Muscle of arm (tissue), 14 donors: ENCODE data around the gene OR52N4. TPM values are rescaled to one million over a fixed set of nuclear protein-coding genes. Genes with fewer than 3 reads are reported as not detected.
"Not testable (repeated sequence)": the region's sequence is repeated elsewhere in the genome, so short reads cannot be mapped to it uniquely, and the experiment has no call there.

Source experiments
- DNase-seq: peaks from one replicate; pipeline ENCODE4 v3.0.0-alpha.2; 2013
- long read RNA-seq, 11 donors: transcript quantifications; one replicate each; lab custom pipeline, GENCODE V29; 2026
- polyA plus RNA-seq, 12 donors: library from polyadenylated mRNA; unstranded; fragments of 120-200 nt; gene quantifications; one replicate each; pipeline ENCODE4 v1.2.1, GENCODE V29; 2013; ENCODE audit not compliant: insufficient read length in 12 of 12

The OR52N4 gene
- polyA plus RNA-seq = not detected
- long read RNA-seq, donor 1 = 0 reads
- long read RNA-seq, donor 2 = 0 reads
- long read RNA-seq, donor 3 = 0 reads
- long read RNA-seq, donor 4 = 0 reads
- long read RNA-seq, donor 5 = 0 reads
- long read RNA-seq, donor 6 = 0 reads
- long read RNA-seq, donor 7 = 0 reads
- long read RNA-seq, donor 8 = 0 reads
- long read RNA-seq, donor 9 = 0 reads
- long read RNA-seq, donor 10 = 0 reads
- long read RNA-seq, donor 11, partial matches to known transcripts = 0 of 1 reads
- long read RNA-seq, donor 11, other reads (novel, unspliced or antisense) = 0 of 1 reads

DNA sequence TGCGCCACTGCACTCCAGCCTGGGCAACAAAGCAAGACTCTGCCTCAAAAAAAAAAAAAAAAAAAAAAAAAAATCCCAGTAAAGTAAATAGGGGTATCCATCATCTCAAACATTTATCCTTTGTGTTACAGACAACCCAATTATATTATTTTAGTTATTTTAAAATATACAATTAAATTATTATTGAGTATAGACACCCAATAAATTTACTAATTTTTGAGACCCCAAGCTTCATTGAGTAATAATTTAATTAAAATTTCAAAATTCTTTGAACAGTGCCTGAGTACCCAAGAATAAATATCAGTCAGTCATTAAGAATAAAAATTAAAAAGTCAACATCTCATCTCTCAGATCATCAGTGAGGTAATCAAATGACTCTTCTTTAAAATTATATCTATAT, at the start of gene OR52N4:
Gene OR52N4, plus strand, starts transcription at position 301 of the 400 bp plus-strand sequence. CDS start 498 bp downstream, outside the sequence.
- no peak for DNase-seq

DNA sequence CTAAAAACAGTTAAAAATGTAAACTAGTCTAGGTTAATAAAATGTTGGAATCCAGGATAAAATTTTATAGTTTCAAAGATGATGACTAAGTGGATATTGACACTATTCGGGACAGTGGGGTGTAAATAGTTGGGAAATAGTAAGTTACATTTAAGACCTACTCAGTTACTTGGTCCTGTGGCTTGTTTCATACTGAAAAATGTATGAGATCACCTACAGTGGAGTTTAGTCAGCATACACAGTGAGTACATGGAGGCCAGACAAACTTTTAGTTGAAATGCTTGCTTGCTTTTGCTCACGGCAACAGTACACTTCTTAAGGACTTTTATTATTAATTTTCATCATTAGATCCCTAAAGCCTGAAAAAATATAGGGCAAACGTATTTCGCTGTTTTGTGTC, 48.4 kb upstream of the OR52N4 start:
- no peak for DNase-seq

DNA sequence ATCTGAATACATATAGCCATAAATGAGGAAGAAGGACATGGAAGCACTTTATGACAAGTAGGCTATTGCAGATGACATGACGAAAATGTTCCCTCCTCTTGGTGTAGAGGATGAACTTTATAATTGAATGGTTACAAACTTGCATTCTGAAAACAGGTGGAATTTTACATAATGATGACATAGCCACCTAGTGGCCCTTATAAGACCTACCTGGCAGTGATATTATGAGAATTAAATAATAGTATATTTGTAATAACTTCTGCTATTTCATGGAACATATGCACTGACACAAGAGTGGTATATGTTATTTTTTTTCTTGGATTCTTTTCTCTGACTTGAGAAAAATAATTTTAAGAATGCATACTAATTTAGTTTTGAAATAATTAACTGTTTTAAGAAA, 41.5 kb upstream of the OR52N4 start:
- DNase-seq = no peak

DNA sequence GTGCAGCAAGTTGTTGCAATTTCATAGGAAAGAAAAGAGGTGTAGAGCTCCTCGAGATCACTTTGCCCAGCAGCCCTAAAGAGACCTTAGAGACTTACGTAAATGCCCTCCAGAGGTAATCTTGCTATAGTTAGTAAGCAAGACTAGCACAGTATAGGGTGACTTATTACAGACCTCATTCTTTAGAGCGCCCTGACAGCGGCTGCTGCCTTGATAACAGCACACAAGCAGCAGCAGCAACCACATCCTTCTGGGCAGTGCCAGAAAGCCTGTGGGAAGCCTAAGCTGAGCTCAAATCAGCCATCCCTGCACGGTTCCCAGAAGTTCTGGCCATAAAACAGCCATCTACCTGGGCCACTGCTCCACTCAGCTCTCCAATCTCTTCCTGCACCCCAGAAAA, 40.3 kb upstream of the OR52N4 start:
- DNase-seq = no peak

DNA sequence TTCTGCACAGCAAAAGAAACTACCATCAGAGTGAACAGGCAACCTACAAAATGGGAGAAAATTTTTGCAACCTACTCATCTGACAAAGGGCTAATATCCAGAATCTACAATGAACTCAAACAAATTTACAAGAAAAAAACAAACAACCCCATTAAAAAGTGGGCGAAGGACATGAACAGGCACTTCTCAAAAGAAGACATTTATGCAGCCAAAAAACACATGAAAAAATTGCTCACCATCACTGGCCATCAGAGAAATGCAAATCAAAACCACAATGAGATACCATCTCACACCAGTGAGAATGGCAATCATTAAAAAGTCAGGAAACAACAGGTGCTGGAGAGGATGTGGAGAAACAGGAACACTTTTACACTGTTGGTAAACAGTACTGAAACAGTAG, 37.5 kb upstream of the OR52N4 start:
- DNase-seq = not testable (repeated sequence)

DNA sequence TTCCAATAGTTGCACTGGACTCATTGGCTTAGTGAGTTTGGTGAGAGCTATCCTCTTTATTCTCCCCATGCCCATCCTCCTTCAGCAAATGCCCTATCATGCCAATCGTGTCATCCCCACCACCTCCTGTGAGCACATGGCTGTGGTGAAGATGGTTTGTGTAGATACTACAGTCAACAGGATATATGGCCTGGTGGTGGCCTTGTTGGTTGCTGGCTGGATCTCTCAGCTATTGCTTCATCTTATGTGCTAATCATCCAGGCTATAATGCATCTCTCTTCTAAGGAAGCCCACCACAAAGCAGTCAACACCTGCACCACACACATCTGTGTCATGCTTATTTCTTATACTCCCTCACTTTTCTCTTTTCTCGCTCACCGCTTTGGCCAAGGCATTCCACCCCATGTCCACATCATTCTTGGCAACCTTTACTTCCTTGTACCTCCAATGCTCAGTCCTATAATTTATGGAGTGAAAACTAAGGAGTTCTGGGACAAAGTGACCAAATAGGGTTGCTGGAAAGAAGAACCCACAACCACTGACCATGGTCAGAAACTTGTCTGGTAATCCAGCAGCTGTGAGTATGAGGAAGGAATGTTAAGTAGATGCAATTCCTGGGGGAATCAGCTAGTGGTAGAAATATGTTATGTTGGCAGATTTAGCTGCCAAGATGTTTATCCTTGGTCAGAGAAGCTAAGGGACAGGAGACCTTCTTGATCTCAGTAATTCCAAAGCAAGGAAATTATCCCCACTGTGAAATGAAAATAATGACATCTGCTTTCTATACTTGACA, 34.1 kb upstream of the OR52N4 start:
- no peak for DNase-seq

DNA sequence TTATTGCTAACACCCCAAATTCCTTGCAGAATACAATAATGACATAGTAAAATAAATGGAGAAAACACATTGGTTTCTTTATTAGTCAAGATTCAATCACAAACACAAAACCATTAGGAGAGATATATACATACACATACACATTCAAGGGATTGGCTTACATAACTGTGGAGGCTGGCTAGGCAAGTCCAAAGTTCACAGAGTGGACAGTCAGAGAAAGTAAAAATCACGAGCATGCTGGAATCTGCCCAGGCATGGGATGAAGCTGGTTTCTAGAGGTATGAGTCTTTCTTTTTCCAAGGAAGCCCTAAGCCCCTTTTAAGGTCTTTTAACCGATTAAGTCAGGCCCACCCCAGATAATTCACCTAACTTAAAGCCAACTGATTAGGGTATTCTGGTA, 31.4 kb upstream of the OR52N4 start:
- no peak for DNase-seq

DNA sequence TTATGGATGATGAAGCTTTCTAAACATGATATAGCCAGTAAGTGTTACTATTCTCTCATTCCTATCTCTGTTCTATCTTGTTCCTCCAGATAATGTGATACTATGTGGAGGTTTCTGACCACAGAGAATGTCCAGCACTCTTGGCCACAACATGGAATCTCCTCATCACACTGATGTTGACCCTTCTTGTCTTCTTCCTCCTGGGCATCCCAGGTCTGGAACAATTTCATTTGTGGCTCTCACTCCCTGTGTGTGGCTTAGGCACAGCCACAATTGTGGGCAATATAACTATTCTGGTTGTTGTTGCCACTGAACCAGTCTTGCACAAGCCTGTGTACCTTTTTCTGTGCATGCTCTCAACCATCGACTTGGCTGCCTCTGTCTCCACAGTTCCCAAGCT, 27.7 kb upstream of the OR52N4 start:
- DNase-seq = no peak

DNA sequence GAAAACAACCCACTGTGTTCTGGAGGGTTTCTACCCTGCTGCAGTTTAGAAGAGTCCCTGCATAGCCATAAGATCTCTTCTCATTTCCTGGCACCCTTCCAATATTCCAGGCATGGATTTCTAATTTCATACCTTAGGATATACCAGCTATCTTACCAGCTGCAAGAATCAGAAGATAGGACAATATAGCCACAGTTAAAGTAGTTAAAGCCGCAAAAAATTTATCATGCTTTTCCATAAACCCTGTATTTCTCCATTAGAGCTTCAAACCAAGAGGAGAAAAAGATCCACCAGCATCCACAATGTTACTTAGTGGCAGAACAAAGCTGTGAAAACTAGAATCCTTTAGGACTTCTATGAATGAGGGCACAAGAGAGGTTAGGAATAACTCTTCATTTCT, 26.4 kb upstream of the OR52N4 start:
- no peak for DNase-seq

DNA sequence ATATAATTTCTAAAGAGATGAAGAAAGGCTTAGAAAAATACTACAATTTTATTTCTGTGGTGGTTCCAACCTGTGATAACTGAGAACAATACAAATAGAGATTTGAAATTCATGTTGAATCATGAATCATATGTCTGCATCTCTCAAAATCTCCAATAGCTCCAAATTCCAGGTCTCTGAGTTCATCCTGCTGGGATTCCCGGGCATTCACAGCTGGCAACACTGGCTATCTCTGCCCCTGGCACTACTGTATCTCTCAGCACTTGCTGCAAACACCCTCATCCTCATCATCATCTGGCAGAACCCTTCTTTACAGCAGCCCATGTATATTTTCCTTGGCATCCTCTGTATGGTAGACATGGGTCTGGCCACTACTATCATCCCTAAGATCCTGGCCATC, 17.6 kb upstream of the OR52N4 start, which contains the start of gene OR56B1:
Gene OR56B1, plus strand, starts transcription at position 53 of the 400 bp plus-strand sequence. Its CDS starts 69 bp downstream, at position 122.
- no peak for DNase-seq

DNA sequence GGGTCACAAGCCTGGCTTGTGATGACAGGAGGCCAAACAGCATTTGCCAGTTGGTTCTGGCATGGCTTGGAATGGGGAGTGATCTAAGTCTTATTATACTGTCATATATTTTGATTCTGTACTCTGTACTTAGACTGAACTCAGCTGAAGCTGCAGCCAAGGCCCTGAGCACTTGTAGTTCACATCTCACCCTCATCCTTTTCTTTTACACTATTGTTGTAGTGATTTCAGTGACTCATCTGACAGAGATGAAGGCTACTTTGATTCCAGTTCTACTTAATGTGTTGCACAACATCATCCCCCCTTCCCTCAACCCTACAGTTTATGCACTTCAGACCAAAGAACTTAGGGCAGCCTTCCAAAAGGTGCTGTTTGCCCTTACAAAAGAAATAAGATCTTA, 17.0 kb upstream of the OR52N4 start:
- DNase-seq = no peak

DNA sequence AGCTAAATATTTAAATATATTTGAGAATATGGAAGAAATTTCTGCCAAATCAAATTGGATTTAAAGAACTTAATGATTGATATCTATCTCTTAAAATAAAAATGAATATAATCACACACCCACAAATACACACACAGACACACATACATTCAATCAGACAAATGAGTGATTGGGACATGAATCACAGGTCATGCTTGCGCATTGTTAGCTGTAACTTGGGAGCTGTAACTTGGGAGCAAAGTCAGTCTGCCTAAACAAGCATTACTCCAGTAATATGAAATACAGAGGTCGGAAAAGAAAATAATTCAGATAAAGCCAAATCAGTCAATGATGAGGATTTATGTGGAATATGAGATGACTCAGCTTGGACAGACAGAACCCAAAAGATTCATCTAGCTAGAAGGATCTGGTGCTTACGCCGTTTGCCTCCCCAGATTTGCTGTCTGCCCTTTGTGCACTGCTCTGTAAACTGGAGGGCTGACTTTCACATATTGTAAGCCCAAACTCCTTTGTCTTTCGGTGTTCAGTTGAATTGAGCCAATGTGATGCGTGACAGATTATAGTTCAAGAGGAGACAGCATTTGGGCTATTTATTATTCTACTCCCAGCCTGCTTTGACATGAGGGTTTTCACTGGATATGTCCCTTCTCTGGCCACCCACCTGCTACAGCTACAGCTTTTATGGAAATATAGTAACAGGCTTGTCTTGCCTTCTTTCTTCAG, 16.2 kb upstream of the OR52N4 start:
- DNase-seq = no peak

DNA sequence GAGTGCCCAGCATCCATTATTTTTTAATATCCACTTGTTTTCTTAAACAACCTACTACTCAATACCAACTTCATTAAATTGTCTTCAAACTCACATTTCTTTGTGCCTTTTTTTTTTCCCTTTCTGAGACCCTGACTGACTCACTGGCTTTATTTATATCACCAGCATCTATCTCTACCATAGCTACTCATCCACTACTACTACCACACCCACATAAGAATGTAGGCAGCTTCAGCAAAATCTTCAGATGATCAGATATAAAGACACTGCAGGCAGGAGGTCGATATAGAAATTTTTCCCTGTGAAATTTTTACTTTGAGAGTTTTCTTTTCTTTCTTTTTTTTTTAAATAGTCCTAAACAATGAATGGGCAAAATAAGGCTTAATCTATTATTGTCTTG, 15.6 kb upstream of the OR52N4 start:
- no peak for DNase-seq

DNA sequence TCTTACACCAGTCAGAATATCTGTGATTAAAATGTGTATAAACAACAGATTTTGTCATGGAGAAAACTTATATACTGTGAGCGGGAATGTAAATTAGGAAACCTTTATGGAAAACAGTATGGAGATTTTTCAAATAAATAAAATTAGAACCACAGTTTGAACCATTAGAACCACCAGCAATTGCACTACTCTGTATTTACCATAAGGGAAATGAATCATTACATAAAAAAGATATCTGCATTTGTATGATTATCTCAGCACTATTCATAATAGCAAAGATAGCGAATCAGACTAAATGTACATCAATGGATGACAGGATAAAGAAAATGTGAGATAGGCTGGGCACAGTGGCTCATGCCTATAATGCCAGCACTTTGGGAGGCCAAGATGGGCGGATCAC, 7.4 kb upstream of the OR52N4 start:
- no peak for DNase-seq

DNA sequence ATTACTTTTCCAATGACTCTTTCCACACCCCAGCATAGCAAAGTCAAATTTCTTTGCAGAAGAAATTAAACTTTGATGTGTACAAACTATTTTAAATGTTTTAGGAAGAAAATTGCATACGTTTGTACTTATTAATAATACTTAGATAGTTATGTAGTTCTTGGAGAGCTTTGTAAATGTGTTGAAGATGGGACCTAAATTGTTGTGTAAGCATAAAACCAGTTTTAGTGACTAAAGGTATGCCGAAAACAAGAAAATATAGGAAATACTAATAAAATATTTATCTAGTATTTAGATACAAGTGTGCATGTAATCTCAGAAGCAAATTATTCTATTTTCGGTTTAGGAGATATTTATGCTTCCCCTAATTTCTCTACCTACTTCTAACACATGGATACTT, 4.2 kb upstream of the OR52N4 start:
- no peak for DNase-seq

DNA sequence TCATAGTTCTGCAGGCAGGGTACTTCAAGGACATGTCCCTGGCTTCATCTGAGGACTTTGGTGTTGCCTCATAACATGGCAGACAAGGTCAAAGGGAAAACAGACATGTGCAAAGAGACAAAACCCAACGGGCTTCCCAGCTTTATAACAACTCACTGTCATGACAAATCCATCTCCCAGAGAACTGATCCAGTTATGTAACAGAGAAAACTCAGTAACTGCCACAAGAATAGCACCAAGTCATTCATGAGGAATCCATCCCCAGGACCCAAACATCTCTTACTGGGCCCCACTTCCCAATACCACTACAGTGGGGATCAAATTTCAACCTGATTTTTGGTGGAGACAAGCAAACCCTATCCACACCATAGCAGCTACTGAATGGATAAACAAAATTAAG, 13.0 kb downstream of the OR52N4 start:
- DNase-seq = no peak

DNA sequence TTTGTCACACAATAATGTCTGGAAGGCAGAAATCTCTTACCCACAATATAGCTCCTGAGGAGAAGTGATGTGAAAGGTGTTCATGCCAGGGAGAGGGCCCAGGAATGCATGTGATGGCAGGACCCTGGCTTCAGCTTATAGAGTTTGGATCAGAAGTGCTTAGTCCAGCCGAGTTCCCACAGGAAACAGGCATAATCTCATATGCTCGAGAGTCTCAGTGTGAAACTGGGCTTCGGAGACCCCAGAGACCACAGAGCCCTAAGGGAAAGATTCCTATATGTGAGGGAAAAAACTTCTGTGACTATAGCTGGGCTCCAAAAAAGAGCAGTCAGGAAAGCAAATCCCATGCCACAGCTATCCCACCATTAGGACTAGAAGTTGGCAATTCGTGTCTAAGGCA, 29.2 kb downstream of the OR52N4 start, which contains the start of gene OR52N5:
Gene OR52N5, minus strand, starts transcription at position 101 of the 400 bp plus-strand sequence. CDS start 4,721 bp downstream, outside the sequence.
- no peak for DNase-seq

DNA sequence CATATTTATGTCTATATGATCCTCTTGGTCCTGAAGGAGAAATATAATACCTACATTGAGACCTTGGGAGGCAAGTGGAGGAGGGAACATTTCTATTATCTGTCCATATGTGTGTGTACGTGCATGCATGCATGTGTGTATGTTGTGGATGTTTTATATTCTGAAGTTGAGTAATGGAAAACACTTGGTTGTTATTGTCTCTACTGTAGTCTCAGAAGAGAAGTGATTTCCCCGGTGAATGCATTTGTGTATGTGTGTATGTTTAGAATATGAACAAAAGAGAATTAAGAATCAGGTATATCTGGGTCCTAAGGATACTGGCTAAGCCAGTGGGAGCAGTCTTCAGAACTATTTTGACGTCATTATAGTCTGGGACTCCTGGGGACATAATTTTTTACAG, 37.1 kb downstream of the OR52N4 start, which contains the start of gene OR52N1:
Gene OR52N1, minus strand, starts transcription at position 101 of the 400 bp plus-strand sequence. CDS start 2,449 bp downstream, outside the sequence.
- DNase-seq = no peak

DNA sequence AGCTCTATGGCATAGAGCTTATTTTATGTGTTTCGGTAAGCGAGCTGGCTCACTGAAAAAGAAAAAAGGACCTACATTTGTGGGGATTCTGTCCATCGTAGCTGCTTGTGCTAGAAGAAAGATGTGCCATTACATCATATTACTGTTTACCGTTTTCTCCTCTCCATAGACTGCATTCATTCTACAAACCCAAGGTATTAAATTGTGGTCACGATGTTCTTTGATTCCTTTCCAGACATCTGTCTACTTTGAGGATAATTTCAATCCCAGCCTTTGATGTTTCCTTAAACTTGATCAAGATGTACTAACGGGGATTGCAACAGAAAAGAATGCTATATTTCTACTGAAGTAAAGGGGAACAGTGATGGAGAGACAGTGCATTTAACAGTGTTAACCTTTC, 42.5 kb downstream of the OR52N4 start:
- DNase-seq = no peak

DNA sequence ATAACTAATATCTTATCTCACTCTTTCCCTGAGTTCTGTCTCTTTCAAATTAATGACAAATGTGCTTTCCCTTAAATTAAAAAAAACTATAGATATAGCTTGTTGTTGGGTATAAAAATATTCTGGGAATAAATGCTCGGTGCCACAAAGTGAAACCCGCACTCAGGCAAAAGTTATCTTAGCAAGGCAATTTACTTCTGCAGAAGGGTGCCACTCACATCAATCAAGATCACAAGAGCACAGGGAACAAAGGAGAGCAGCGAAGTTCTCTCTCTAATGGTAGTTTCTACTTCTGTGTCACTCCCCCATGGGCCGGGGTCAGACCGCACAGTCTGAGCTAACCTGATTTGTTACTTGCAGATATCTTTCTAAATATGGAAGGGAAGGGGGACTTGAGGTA, 49.9 kb downstream of the OR52N4 start:
- DNase-seq = no peak
